IPS DF 19.7 (cell line): Measurements from ENCODE around the gene CEACAM21.

Source experiments
- DNase-seq: peaks from one replicate; pipeline ENCODE4 v3.0.0-alpha.2; 2013; ENCODE audit warnings: low read depth, low spot score

Gene CEACAM21

DNA sequence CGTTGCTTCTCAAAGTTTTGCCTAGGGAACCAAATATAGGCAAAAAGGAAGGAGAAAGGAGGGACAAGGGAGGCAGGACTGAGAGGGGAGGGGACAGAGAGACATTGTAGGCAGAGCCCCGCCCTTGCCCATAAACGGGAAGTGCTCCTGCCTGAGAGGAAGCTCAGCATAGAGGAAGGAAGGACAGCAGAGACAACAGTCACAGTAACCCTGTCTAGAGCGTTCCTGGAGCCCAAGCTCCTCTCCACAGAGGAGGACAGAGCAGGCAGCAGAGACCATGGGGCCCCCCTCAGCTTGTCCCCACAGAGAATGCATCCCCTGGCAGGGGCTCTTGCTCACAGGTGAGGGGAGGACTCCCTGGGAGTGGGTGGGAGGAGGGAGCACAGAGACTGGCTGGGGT lies at the start of gene CEACAM21:
CEACAM21 (plus strand) TSS at position 169 of the 400 bp plus-strand sequence; CDS start at position 278, 109 bp downstream.
- no peak for DNase-seq

DNA sequence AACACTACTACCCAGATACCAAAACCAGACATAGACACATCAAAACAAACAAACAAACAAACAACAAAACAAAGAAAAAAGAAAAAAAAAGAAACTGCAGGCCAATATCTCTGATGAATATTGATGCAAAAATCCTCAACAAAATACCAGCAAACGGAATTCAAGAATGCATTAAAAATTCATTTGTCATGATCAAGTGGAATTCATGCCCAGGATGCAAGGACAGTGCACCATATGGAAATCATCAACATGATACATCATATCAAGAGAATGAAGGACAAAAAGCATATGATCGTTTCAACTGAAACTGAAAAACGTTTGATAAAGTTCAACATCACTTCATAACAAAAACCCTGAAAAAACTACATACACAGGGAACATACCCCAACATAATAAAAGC lies 48.9 kb upstream of the CEACAM21 start:
- no peak for DNase-seq

DNA sequence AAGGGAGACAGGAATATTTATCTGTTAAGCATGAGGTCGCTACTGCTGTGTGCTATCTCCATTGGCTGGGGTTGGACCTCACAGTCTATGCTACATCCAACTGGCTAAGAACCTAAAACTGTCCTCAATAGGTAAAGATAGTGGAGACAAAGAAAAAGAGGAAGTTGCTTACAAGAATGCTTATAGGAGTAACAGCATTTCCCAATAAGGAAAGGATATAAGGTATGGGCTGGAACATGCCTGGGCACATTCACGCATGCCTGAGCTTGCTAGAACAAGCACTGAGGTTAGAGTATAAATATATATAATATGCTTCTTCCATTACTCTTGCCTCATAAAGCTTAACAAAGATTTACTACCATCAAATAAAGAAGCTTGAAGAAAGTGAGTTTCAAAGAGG lies 47.9 kb upstream of the CEACAM21 start:
- DNase-seq: no peak

- no peak for DNase-seq
These were observed 46.3 kb upstream of the CEACAM21 start for GRCh38 chr19:41529484-41530183.

- DNase-seq: no peak
These were observed 45.8 kb upstream of the CEACAM21 start for GRCh38 chr19:41530184-41530534.

DNA sequence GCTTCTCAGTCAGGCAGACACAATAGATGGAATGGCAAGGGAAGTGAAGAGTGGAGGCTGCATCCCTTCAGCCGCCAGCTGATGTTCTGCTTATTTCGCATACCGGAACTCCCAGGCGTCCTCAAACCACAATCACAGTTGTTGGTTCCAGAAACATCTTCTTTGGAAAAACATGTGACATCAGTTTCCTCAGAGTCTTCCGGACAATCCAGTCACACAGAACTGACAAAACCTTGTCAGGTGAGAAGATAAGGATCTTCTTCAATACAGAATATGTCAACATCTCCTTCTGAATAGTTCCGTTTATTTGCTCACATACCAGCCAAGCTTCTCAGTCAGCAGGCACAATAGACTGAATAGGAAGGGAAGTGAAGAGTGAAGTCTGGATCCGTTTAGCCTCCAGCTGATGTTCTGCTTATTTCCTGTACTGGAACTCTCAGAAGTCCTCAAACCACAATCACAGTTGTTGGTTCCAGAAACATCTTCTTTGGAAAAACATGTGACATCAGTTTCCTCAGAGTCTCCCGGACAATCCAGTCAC lies 45.1 kb upstream of the CEACAM21 start:
- no peak for DNase-seq

DNA sequence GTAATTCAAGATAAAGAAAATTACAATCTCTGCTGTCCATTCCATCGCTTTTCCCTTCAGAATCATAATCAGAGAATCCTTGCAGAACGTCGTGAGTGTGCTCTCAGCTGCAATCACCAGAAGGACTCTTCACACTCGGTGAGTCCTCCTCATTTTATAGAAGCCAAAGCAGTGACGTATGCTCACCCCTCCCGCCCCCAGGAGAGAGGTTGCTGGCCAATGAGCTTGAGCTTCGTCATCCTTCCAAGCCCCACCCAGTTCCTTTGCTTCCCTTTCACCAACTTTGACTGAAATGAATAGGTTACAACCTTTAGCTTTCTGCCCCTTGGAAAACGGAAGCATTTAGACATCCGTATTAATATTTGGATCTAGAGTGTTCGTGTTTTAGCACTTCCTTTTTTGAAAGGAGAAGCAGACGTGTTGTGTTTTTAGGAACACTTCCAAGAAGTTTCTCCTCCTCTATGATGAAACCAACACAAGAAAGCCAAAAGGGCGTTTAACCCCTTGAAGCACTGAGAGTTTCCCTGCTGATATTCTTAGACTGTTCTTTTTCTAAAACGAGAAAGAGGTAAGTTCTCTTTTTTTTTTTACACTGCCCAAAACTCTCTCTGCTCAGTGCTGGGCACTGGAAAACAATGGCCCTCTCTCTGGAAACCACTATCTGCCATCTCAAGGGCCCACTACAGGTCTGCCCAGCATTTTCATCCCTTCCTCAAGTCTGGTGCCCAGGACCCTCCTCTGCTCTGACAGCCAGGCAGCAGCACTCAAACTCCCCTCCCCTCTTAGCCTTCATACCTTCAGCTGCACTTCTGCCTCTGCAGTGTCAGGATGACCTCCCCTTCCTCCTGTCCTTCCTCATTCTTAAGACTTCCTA lies 44.3 kb upstream of the CEACAM21 start:
- no peak for DNase-seq

- DNase-seq: no peak
These were observed 43.4 kb upstream of the CEACAM21 start for GRCh38 chr19:41532526-41532925.

DNA sequence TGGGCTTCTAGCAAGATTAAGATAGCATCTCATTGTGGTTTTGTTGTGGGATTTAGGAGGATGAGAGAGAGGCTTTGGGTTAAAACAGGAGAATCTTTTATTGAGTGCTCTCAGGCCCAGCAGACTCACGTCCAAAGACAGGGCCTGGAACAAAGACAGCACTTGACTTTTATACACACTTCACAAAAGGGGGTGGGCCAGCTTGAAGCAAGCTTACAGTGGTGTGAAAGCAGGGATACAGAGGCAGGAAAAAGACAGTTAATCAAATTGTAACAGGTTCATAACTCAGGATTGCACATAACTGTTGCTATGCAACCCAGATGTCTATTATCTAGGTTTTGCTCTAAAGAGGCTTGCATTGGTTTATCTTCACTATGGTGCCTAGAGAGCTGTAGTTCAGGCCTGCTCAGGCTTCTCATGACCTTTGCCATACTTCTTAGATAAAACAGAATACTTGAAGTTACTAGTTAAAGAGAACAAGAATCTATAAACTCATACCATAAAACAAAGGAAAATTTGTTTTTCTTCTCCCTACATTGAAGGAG lies 42.2 kb upstream of the CEACAM21 start:
- DNase-seq: no peak

DNA sequence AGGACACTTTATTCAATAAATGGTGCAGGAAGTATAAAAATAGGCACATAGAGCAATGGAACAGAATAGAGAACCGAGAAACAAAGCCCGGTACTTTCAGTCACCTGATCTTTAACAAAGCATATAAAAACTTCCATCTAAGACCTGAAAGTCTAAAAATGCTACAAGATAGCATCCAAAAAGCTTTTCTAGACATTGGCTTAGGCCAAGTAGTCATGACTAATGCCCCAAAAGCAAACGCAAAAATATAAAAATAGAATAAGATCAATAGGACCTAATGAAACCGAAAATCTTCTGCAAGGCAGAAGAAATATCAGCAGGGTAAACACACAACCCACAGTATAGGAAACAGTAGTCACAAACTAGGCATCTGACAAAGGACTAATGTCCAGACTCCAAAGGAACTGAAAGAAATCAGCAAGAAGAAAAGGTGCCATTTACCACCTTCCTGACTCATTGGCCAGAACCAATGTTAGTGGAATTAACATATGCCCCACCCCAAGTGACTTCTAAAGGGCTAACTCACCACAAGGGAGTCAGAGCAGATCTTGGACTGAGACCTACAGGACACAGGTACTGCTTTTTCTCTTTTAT lies 40.8 kb upstream of the CEACAM21 start:
- no peak for DNase-seq

DNA sequence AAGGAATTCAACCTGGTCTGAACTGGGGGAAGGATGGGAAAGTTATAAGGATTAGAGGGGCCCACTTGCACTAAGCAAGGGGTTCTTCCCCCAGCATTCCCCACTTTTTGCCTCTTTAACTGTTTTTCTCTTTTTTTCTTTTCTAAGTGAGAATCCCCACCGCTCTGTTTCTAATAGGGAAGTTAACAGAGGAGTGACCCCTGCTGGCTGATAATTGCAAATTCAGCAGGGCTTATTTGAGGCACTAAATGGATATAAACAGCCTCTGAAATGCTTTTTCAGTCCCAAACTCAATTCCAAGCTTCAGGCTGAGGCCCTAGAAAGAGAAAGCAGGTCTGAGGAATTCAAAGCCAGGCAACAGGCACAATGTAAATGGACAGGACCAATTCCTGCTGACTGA lies 38.2 kb upstream of the CEACAM21 start:
- no peak for DNase-seq

DNA sequence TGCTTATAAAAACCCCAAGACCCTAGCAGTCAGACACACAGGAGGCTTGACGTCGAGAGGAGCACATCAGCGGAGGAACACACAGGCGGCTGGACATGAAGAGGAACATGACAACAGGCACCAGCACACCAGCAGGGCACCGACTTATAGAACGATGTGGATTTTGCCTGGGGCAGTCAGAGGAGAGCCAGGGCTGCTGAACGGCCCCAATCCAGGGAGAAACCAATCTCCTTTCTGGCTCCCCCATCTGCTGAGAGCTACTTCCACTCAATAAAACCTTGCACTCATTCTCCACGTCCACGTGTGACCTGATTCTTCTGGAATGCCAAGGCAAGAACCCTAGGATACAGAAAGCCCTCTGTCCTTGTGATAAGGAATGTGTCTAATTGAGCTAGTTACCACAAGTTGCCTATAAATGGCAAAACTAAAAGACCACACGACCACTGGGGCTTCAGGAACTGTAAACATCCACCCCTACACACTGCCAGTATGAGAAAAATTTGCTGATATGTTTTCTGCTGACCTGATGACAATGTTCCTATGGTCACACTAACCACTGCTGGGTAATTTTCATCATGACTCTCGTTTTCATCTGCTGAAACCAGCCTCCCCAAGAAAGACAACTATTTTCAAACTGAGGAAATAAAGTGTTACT lies 35.8 kb upstream of the CEACAM21 start:
- DNase-seq: no peak

- DNase-seq: no peak
These were observed 33.9 kb upstream of the CEACAM21 start for GRCh38 chr19:41541990-41542584.

- no peak for DNase-seq
These were observed 33.3 kb upstream of the CEACAM21 start for GRCh38 chr19:41542622-41543021.

DNA sequence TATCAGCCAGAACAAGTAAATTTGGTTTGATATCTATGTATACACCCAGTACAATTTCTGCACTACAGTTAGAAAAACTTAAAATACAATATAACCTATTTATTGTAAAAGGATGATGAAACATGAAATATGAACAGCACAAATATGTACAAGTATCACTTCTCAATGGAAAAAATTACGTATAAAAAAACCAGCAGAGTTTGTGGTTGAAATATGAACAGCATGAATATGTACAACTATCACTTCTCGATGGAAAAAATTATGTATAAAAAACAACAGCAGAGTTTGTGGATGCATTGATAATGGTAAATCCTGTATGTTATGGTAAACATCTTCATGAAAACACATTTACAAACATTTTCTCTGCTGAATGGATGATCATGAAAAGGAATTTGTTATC lies 32.4 kb upstream of the CEACAM21 start:
- DNase-seq: no peak

DNA sequence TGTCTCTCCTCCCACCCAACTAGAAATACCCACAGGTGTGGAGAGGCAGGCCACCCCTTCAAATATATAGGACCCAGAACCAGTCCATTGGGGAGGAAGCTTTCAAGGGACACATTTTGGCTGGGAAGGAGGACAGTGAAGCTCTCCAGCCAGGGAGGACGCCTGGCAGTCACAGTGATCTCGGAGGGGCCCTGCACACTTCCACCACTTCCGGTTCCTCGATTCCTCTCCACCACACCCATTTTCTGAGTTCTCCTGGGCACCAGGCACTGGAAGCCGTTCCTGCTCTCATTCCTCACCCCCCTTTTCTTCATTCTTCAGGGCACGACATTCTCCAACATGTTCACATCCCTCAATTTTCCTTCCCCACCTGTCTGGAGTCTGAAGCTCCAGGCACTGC lies 30.4 kb upstream of the CEACAM21 start:
- DNase-seq: no peak

DNA sequence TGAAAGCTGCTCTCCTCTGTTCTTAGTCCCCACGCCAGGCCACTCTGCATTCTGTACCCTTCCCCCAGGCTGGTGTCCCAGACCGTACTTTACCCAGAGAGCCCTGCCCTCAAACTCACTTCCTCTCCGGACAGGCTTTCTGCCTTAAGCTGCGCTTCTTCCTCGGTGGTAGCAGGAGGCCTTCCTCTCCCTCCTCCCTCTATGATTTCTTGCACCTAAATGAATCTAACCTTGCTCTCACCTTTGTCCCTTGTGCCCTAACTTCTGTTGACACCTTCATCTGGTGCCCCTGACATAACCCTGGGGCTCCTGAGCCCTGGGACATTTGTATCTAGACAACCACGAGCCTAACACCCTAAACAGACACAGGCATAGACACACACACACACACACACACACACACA lies 29.6 kb upstream of the CEACAM21 start:
- no peak for DNase-seq

GRCh38 chr19:41546961-41547360 lies 29.0 kb upstream of the CEACAM21 start:
- no peak for DNase-seq

GRCh38 chr19:41547569-41547968 lies 28.4 kb upstream of the CEACAM21 start:
- DNase-seq: no peak

- DNase-seq: no peak
These were observed 27.9 kb upstream of the CEACAM21 start for GRCh38 chr19:41548047-41548446.
